Measurements from ENCODE around the gene ECM1. TPM values are rescaled to one million over a fixed set of nuclear protein-coding genes. Genes with fewer than 3 reads are reported as not detected.
A peak's percentile ranks its signal among the peaks of the same experiment; 100 is the strongest.

The ECM1 gene
- total RNA-seq, 1 donor from 2014 or later = 15.5 TPM

GRCh38 chr1:150553392-150554085, 45.6 kb downstream of the ECM1 start:
- TF ChIP-seq, protein P1, sequence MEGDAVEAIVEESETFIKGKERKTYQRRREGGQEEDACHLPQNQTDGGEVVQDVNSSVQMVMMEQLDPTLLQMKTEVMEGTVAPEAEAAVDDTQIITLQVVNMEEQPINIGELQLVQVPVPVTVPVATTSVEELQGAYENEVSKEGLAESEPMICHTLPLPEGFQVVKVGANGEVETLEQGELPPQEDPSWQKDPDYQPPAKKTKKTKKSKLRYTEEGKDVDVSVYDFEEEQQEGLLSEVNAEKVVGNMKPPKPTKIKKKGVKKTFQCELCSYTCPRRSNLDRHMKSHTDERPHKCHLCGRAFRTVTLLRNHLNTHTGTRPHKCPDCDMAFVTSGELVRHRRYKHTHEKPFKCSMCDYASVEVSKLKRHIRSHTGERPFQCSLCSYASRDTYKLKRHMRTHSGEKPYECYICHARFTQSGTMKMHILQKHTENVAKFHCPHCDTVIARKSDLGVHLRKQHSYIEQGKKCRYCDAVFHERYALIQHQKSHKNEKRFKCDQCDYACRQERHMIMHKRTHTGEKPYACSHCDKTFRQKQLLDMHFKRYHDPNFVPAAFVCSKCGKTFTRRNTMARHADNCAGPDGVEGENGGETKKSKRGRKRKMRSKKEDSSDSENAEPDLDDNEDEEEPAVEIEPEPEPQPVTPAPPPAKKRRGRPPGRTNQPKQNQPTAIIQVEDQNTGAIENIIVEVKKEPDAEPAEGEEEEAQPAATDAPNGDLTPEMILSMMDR (IDR thresholded peaks at IDR 0.05) = no peak
- Histone ChIP-seq H3K27ac (peak overlapping the region; percentile 86), H3K9me3 (no peaks in the 10 kb centered on the region), H3K27me3 (no peaks in the 10 kb centered on the region), H3K36me3 (peaks cover 12% of the 10 kb centered on the region), H3K4me3 (no peak overlapping the region), H3K4me1 (peaks cover 45% of the 10 kb centered on the region)
- DNase-seq = no peak
- intact Hi-C loops (cut with DNase I) = no loop called here
- ATAC-seq = no peak

DNA sequence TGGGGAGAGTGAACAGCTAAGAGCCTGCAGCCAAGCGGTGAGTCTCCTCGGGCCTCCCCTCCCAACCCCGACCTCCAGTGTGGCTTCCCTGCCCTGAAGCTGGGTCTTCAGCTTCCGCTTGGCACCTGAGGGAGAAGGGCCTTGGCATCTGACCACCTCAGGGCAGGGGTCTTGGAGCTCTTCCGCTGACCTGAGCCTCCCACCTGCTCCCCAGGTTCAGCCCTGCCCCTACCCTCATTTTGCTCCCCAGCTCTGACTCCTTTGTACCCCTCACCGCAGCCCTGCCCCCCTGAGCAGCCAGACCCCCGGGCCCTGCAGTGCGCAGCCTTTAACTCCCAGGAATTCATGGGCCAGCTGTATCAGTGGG, 46.2 kb downstream of the ECM1 start:
- ATAC-seq = no peak
- H3K27ac ChIP-seq = no peak overlapping the region
- intact Hi-C loops (cut with DNase I) = no loop called here

DNA sequence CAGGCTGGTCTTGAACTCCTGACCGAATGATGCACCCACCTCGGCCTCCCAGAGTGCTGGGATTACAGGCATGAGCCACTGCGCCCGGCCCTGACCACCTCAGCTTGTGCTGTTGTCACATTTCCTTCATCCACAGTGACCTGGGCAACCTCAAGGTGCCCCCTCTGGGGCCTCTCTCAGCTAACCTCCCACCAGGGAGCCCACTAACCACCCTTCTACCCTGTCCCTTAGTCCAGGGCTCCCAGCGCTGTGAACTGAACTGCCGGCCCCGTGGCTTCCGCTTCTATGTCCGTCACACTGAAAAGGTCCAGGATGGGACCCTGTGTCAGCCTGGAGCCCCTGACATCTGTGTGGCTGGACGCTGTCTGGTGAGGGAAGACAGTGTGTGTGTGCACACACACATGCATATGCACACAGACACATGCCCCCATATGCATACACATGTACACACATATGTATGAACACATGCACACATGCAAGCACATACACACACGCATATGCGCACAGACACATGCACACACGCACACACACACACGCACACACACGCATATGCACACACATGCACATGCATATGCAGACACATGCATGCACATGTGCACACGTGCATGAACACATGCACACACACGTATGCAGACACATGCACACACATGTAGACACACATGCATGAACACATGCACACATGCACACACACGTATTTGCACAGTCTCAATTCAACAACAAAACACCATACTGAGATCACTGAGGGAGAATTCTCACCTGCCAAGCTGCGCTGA, 47.5 kb downstream of the ECM1 start:
- no peak overlapping the region for H3K27ac ChIP-seq
- ATAC-seq (no peak), DNase-seq (no peak)
- intact Hi-C loops (cut with DNase I) = no loop called here
- no peak overlapping the region for H3K4me3 ChIP-seq
- H3K4me1 ChIP-seq = peaks cover 48% of the 10 kb centered on the region
- no peaks in the 10 kb centered on the region for H3K9me3 ChIP-seq
- TF ChIP-seq, protein P1 (IDR thresholded peaks at IDR 0.05) = no peak
- peaks cover 12% of the 10 kb centered on the region for H3K36me3 ChIP-seq
- no peaks in the 10 kb centered on the region for H3K27me3 ChIP-seq

More for the DNA sequence above, 46.2 kb downstream of the ECM1 start:
- DNase-seq = no peak
- Histone ChIP-seq H3K27me3 (no peaks in the 10 kb centered on the region), H3K36me3 (peaks cover 12% of the 10 kb centered on the region), H3K9me3 (no peaks in the 10 kb centered on the region), H3K4me3 (no peak overlapping the region), H3K4me1 (peaks cover 46% of the 10 kb centered on the region)
- TF ChIP-seq, protein P1 (IDR thresholded peaks at IDR 0.05) = no peak

DNA sequence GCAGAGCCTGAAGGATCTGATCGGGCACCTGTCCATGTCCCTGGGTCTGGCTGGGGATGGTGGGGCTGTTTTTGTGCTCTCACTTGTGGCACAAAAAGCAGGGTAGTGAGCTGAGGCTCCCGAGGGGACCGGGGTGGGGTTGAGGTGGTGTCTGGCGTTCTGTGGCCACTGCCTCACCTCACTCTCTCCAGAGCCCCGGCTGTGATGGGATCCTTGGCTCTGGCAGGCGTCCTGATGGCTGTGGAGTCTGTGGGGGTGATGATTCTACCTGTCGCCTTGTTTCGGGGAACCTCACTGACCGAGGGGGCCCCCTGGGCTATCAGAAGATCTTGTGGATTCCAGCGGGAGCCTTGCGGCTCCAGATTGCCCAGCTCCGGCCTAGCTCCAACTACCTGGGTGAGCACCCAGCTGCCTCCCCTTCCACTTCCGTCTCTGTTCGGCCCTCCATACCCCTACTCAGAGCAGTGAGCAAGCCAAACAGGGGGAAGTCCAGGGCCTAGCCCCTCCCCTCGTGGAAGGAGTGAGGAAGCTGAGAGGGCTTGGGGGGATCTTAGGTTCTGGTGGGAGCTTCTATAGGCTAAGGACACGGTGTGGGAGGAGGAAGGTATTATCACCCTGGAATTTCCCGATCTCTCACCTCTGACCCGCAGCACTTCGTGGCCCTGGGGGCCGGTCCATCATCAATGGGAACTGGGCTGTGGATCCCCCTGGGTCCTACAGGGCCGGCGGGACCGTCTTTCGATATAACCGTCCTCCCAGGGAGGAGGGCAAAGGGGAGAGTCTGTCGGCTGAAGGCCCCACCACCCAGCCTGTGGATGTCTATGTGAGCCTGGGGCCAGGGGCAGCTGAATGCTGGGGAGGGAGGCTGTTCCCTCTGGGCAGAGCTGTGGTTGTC, 48.3 kb downstream of the ECM1 start:
- no peak overlapping the region for H3K27ac ChIP-seq
- no peaks in the 10 kb centered on the region for H3K9me3 ChIP-seq
- H3K27me3 ChIP-seq = no peaks in the 10 kb centered on the region
- H3K36me3 ChIP-seq = peaks cover 12% of the 10 kb centered on the region
- no peak overlapping the region for H3K4me3 ChIP-seq
- intact Hi-C loops (cut with DNase I) = no loop called here
- peaks cover 46% of the 10 kb centered on the region for H3K4me1 ChIP-seq
- TF ChIP-seq, protein P1 (IDR thresholded peaks at IDR 0.05) = no peak
- DNase-seq (no peak), ATAC-seq (no peak)

DNA sequence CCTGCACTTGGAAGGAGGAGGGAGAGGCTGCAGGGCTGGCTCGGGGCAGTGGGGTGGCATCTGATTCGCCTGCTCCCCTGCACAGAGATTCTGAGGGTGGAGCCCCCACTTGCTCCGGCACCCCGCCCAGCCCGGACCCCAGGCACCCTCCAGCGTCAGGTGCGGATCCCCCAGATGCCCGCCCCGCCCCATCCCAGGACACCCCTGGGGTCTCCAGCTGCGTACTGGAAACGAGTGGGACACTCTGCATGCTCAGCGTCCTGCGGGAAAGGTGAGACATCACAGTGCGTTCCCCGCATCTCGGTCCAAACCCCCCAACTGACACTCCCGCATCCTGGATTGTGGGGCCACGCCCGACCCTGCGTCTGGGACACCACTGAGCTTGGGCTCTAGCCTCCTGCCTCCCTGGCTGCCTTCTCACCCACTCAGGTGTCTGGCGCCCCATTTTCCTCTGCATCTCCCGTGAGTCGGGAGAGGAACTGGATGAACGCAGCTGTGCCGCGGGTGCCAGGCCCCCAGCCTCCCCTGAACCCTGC, 49.2 kb downstream of the ECM1 start:
- Histone ChIP-seq H3K4me3 (no peak overlapping the region), H3K27ac (no peak overlapping the region), H3K27me3 (no peaks in the 10 kb centered on the region), H3K36me3 (peaks cover 12% of the 10 kb centered on the region), H3K4me1 (peaks cover 38% of the 10 kb centered on the region), H3K9me3 (no peaks in the 10 kb centered on the region)
- intact Hi-C loops (cut with DNase I) = no loop called here
- TF ChIP-seq, protein P1 (IDR thresholded peaks at IDR 0.05) = no peak
- DNase-seq (no peak), ATAC-seq (no peak)

Measured in upper lobe of right lung (tissue), 1 donor.